NCI-H526 treated with DMSO at 0.1 percent for 48 hours (cell line): ENCODE data around the gene TAF9B.
A peak's percentile ranks its signal among the peaks of the same experiment; 100 is the strongest.
"Not testable (repeated sequence)": the region's sequence is repeated elsewhere in the genome, so short reads cannot be mapped to it uniquely, and the experiment has no call there.

ENCODE experiments used
- DNase-seq: peaks from one replicate; lab custom pipeline; 2025; lab: John Stamatoyannopoulos, UW

The TAF9B gene, protein sequence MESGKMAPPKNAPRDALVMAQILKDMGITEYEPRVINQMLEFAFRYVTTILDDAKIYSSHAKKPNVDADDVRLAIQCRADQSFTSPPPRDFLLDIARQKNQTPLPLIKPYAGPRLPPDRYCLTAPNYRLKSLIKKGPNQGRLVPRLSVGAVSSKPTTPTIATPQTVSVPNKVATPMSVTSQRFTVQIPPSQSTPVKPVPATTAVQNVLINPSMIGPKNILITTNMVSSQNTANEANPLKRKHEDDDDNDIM

GRCh38 chrX:78139160-78140123 is at the start of gene TAF9B:
Gene TAF9B (minus strand): TSS chrX:78139650. CDS start chrX:78139611, 39 bp downstream.
- DNase-seq: peak; percentile 61

- DNase-seq: no peak
Observed at GRCh38 chrX:78182881-78183280, 43.4 kb upstream of the TAF9B start.

DNA sequence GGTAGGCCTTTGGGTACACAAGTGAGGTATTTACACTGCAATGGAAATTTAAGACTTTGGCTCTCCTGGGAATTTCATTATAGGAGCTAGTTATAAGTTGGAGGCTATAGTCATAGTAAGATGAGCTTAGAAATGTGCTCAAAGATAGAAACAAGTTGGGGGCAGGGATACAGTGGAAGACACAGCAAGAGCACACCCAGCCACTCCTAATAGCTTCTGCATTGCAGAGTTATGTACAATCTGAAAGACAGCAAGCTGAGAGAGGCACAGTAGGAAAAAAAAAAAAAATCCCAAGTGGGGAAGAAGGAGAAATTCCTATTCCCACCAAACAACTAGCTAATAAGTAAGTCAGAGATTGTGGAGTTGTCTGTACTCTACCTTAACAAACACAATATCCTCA is 41.9 kb upstream of the TAF9B start:
- DNase-seq: no peak

DNA sequence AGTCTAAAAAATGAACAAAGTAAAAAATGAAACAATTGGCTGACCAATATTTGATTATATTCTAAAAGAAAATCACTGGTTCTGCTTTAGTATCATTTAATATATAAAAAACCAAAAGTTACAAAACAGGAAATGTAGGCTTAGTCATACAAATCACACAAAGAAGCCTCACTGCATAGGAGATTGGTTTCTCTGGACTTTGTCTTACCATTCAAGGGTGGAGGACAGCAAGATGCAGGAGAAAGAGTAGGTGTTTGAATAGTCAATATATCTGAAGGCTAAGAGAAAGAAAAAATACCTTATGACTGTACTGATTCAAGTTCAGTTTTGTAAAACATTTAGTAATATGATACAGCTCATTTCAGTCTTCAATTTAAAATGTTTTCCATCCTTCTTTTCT is 28.6 kb upstream of the TAF9B start:
- no peak for DNase-seq

DNA sequence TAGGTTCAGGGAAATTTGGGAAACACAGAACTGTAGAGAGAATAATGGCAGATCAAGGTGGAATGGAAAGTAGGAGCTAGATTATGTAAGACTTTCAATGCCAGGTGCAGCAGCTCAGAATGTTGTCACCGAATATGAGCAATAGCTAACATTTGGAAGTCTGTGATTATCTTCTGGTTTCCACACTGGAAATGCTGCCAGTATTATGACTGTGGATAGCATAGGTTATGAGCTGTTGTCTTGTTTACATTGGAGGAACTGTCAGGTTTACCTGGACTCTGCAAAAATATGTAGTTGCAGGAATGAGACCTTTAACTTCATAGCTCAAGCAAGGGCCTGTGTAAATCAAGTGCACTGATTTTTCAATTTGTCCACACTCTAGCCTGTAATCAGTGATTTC is 26.0 kb upstream of the TAF9B start:
- DNase-seq: no peak

- not testable (repeated sequence) for DNase-seq
Observed at GRCh38 chrX:78163175-78163574, 23.7 kb upstream of the TAF9B start.

DNA sequence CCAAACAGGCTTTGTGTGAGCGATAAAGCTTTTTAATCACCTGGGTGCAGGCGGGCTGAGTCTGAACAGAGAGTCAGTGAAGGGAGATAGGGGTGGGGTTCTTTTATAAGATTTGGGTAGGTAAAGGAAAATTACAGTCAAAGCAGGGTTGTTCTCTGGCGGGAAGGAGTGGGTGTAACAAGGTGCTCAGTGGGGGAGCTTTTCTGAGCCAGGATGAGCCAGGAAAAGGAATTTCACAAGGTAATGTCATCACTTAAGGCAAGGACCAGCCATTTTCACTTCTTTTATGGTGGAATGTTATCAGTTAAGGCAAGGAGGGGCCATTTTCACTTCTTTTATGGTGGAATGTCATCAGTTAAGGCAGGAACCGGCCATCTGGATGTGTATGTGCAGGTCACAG is 21.3 kb upstream of the TAF9B start:
- DNase-seq: not testable (repeated sequence)

DNA sequence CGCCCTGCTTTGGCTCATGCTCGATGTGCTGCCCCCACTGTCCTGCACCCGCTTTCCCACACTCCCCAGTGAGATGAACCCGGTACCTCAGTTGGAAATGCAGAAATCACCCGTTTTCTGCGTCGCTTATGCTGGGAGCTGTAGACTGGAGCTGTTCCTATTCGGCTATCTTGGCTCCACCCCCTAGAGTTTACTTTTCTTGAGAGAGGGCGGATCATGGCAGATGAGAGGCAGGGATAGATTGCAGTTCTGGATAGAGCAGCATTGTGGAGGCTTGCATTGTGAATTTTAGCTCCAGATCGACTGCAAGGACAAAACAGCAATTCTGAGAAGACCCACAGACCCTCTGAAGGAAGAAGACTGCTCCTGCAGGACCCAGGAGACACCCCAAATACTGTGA is 18.4 kb upstream of the TAF9B start:
- not testable (repeated sequence) for DNase-seq

- not testable (repeated sequence) for DNase-seq
Observed at GRCh38 chrX:78157373-78157772, 17.9 kb upstream of the TAF9B start.

GRCh38 chrX:78147002-78147540 is 7.6 kb upstream of the TAF9B start:
- DNase-seq: not testable (repeated sequence)

DNA sequence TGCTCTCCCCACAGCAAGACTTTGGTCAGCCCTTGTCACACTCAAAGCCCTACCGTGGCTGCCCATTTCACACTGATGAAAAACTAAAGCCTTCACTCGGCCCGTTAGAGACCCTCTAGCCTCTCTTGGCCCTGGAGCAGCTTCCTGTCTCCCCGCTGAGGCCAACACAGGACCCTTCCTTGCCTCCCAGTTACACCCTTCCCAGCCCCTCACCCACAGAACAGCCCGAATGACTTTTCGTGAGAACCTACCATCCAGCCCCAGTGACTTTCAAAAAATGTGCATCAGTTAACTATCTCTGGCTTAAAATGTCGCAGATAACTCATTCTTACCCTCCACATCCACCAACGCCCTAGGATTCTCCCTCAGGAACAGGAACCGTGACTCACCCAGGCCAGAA is 756 bp upstream of the TAF9B start:
- DNase-seq: no peak

- DNase-seq: no peak
Observed at GRCh38 chrX:78133238-78133960, 6.1 kb downstream of the TAF9B start.

DNA sequence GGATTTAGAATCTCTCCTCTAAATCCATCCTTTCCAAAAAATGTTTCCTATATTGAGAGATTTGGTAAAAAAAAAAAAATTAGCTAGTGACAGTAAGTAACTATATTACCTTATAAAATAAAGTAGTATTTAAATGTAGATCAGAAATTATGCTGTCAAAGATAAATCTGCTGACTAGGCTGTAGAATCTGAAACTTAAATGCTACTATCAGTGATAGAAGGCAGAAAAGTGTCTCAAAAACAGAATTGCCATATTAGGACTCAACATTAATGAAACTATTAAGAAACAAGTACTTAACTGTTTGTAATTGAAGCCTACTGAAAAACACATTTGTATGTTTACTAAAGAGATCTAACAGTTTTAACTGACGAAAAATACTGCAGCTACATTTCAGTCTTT is 8.3 kb downstream of the TAF9B start:
- DNase-seq: no peak

- DNase-seq: no peak
Observed at GRCh38 chrX:78130396-78130795, 9.1 kb downstream of the TAF9B start.

DNA sequence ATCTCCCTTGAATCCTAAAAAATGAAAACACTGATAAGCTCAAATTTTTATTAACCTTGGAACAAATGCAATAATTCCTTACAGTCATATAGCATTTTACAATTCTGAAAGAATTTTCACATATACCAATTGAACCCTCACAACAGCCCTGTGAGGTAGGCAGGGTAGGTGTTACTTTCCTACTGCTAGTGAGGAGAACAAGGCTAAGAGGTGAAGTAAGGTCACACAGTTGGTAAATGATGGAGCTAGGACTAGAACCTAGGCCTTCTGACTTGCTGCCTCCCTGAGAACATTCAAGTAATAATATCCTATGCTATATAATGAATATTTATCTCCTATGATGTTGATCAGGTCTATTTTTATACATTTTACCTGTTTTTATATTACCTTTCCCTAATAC is 9.7 kb downstream of the TAF9B start:
- no peak for DNase-seq

DNA sequence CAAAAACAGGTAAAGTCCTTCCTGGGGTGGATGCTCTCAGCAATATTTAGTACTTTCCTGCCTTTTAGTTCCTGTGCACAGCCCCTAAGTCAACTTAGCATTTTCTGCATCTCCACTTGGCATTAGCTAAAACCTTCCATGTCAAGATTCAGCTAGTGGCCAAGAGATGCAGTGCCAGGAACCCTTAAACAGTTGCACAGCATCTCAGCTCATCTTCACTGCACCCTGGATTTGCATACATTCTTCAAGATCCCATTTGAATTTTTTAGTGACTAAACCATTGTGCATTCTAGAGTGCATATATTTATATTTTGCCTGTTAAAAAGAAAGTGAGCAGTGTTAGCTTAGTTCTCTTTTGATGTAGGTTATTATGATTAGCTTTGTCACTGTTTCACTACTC is 13.7 kb downstream of the TAF9B start:
- not testable (repeated sequence) for DNase-seq

DNA sequence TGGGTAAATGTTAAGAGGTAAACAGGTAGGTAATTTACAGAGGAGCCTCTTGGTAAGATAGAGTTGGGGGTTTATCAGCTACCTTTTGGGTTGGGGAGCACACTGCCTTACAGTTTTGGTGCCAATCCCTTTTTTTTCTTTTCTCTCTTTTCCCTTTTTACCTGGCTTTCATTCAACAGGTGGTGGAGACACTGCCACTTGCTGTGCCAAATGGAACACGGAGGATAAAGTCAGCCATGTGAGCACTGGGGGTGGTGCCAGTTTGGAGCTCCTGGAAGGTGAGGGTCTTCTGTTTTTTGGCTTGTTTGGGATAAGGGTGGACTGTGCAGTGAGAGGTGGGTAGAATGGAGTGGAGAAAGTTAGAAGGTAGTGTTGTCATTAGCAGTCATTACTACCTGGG is 14.3 kb downstream of the TAF9B start:
- DNase-seq: no peak

DNA sequence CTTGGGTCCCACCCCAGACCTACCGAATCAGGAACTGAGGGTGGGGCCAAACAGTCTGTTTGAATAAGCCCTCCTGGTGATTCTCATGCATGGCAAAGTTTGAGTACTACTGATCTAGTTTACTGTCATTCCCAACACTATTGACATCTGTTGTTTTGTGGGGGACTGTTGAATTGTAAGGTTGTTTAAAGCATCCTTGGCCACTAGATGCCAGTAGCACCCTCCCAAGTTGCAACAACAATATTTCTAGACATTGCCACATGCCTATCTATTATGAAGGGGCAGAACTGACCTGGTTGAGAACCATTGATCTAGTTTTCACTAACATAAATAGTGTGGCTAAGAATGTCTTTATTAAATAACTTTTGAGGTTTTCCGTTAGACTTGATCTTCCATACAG is 15.1 kb downstream of the TAF9B start:
- DNase-seq: no peak

GRCh38 chrX:78123190-78123589 is 16.3 kb downstream of the TAF9B start:
- no peak for DNase-seq

- no peak for DNase-seq
Observed at GRCh38 chrX:78119521-78120227, 19.8 kb downstream of the TAF9B start.

GRCh38 chrX:78118628-78119027 is 20.8 kb downstream of the TAF9B start:
- no peak for DNase-seq

DNA sequence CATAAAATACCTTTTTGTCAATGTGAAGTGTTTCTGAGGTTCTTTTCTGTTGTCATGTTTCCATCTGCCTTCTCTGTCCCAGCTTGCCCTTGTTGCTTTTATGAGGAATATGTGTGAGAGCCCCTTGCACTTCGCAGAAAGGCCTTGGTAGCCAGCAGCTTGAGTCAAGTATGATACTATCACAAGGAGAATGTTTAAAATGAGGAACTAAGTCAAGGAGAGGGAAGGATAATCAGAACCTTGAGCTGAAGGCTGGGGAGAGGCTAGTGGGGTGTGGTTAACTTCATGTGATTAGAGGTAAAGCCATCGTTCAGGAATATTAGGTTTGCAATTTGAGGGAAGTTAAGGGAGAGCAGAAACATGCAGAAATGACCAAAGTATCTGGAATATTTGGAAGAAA is 22.7 kb downstream of the TAF9B start:
- no peak for DNase-seq
